BLaER1 (cell line): ENCODE measurements around the gene KRT75.

Source experiments
- H3K27ac ChIP-seq: shearing (Covaris generic); formaldehyde crosslinking; 2 replicates; pipeline ENCODE4 v1.8.1; 2022
- H3K27me3 ChIP-seq: shearing (Covaris generic); formaldehyde crosslinking; 2 replicates; pipeline ENCODE4 v1.8.1; 2022
- H3K36me3 ChIP-seq: shearing (Covaris generic); formaldehyde crosslinking; 2 replicates; pipeline ENCODE4 v1.8.1; 2022
- H3K4me1 ChIP-seq: shearing (Covaris generic); formaldehyde crosslinking; 2 replicates; pipeline ENCODE4 v1.8.1; 2022
- H3K4me2 ChIP-seq: shearing (Covaris generic); formaldehyde crosslinking; 2 replicates; pipeline ENCODE4 v1.8.1; 2022
- H3K4me3 ChIP-seq: shearing (Covaris generic); formaldehyde crosslinking; 2 replicates; pipeline ENCODE4 v1.8.1; 2022
- H3K9ac ChIP-seq: shearing (Covaris generic); formaldehyde crosslinking; 2 replicates; pipeline ENCODE4 v1.8.1; 2022
- H3K9me3 ChIP-seq: shearing (Covaris generic); formaldehyde crosslinking; 2 replicates; pipeline ENCODE4 v1.8.1; 2022
- H4K20me1 ChIP-seq: shearing (Covaris generic); formaldehyde crosslinking; 2 replicates; pipeline ENCODE4 v1.8.1; 2022
- Cebpa-rat ChIP-seq: shearing (Covaris generic); IDR thresholded peaks from 2 replicates; pipeline ENCODE4 v1.8.1; 2022

Gene KRT75

GRCh38 chr12:52395761-52396434, 38.3 kb downstream of the KRT75 start:
- Histone ChIP-seq H3K9ac (no peak overlapping the region), H4K20me1 (no peaks in the 10 kb centered on the region), H3K27ac (no peak overlapping the region), H3K9me3 (no peaks in the 10 kb centered on the region), H3K36me3 (no peaks in the 10 kb centered on the region), H3K4me1 (peaks cover 19% of the 10 kb centered on the region), H3K27me3 (no peaks in the 10 kb centered on the region), H3K4me3 (no peak overlapping the region), H3K4me2 (no peak overlapping the region)
- peak; percentile 41; the same call in 1 of the 2 replicates for TF ChIP-seq Cebpa-rat

DNA sequence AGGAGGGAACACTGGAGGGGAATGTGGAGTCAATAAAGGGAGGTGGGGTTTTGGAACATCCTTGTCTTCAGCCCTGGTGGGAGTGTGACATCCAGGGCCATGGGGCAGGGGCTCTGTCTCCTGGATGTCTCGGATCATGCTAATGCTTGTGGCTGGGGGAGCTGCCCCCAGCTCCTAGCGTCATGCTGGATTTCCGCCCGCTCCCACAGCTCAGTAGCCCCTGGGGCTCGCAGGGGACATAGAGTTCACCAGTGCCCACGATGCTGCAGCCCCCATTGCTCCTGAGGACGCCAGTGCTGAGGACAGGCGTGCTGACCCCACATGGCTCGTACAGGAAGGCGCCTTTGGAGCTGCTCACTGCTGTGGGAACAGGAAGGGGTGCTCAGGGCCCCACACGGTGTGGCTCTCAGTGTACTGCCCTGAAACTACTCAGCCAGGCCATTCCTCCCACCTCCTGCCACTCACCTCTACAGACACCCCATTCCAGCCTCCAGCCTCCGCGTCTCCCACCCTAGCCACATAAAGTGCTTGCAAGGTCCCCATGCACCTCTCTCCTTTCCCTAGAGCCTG, 39.2 kb downstream of the KRT75 start:
- Histone ChIP-seq H3K4me3 (no peak overlapping the region), H3K27ac (no peak overlapping the region), H3K4me1 (peaks cover 21% of the 10 kb centered on the region), H3K27me3 (no peaks in the 10 kb centered on the region), H3K36me3 (no peaks in the 10 kb centered on the region), H4K20me1 (no peaks in the 10 kb centered on the region), H3K4me2 (no peak overlapping the region), H3K9ac (no peak overlapping the region), H3K9me3 (no peaks in the 10 kb centered on the region)
- TF ChIP-seq Cebpa-rat, result no peak

DNA sequence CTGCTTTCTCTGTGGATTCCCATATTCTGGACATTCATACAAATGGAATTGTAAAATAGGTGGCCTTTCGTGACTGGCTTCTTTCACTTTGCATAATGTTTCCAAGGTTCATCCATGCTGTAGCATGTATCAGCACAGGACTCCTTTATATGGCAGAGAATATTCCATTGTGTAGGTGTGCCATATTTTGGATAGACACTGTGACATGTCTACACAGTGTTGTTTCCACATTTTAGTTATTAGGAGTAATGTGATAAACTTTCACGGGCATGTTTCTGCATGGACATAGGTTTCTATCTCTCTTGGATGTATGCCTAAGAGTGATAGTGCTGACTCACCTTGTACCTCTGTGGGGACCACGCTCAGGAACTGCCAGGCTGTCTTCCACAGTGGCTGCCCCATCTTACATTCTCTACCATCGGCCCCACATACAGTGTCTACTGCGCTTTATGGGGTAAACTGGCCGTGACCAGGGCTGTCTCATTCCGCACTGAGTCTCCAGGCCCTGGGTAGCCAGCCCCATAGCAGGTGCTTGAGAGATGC, 41.6 kb downstream of the KRT75 start:
- no peak for TF ChIP-seq Cebpa-rat
- Histone ChIP-seq H3K27me3 (no peaks in the 10 kb centered on the region), H3K9ac (no peak overlapping the region), H3K27ac (no peak overlapping the region), H3K36me3 (no peaks in the 10 kb centered on the region), H4K20me1 (no peaks in the 10 kb centered on the region), H3K4me1 (peaks cover 21% of the 10 kb centered on the region), H3K4me2 (no peak overlapping the region), H3K9me3 (no peaks in the 10 kb centered on the region), H3K4me3 (no peak overlapping the region)

GRCh38 chr12:52391618-52392002, 42.6 kb downstream of the KRT75 start:
- no peaks in the 10 kb centered on the region for H3K27me3 ChIP-seq
- H3K4me2 ChIP-seq, result peak overlapping the region; percentile 33
- no peaks in the 10 kb centered on the region for H4K20me1 ChIP-seq
- no peak for TF ChIP-seq Cebpa-rat
- peaks cover 21% of the 10 kb centered on the region for H3K4me1 ChIP-seq
- H3K27ac ChIP-seq, result 0 out of 2 replicates have a peak overlapping the region, but pooled peaks have one; percentile 26
- H3K4me3 ChIP-seq, result no peak overlapping the region
- no peaks in the 10 kb centered on the region for H3K36me3 ChIP-seq
- H3K9ac ChIP-seq, result no peak overlapping the region
- no peaks in the 10 kb centered on the region for H3K9me3 ChIP-seq

GRCh38 chr12:52390739-52391617, 43.2 kb downstream of the KRT75 start:
- Histone ChIP-seq H3K36me3 (no peaks in the 10 kb centered on the region), H3K9me3 (no peaks in the 10 kb centered on the region), H3K27ac (0 out of 2 replicates have a peak overlapping the region, but pooled peaks have one; percentile 26), H3K27me3 (no peaks in the 10 kb centered on the region), H3K9ac (no peak overlapping the region), H4K20me1 (no peaks in the 10 kb centered on the region), H3K4me3 (no peak overlapping the region), H3K4me1 (peaks cover 21% of the 10 kb centered on the region), H3K4me2 (peak overlapping the region; percentile 33)
- TF ChIP-seq Cebpa-rat, result no peak

- no peak overlapping the region for H3K4me2 ChIP-seq
- peaks cover 21% of the 10 kb centered on the region for H3K4me1 ChIP-seq
- no peak overlapping the region for H3K27ac ChIP-seq
- no peaks in the 10 kb centered on the region for H4K20me1 ChIP-seq
- no peak for TF ChIP-seq Cebpa-rat
- no peak overlapping the region for H3K9ac ChIP-seq
- no peak overlapping the region for H3K4me3 ChIP-seq
- no peaks in the 10 kb centered on the region for H3K9me3 ChIP-seq
- H3K36me3 ChIP-seq, result no peaks in the 10 kb centered on the region
- no peaks in the 10 kb centered on the region for H3K27me3 ChIP-seq
Measured at GRCh38 chr12:52389313-52390207, 44.6 kb downstream of the KRT75 start.

DNA sequence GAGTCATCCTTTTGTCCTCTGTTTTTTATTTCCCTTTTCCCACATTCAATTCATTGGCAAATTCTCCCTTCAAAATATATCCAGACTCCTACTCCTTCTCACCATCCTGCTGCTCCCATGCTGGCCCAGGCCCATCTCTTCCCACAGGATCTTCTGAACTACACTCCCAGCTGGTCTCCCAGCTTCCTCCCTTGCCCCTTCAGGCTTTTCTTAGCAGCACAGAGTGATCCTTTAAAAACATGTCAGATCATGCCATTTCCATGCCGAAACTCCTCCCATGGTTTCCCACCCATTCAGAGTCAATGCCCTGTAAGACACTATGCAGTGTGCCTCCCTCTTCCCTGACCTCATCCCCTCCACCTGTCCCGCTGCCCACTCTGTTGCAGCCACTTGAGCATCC, 46.3 kb downstream of the KRT75 start:
- no peak overlapping the region for H3K27ac ChIP-seq
- no peak for TF ChIP-seq Cebpa-rat
- H3K27me3 ChIP-seq, result no peaks in the 10 kb centered on the region
- no peak overlapping the region for H3K4me2 ChIP-seq
- H3K4me1 ChIP-seq, result peaks cover 17% of the 10 kb centered on the region
- no peak overlapping the region for H3K9ac ChIP-seq
- no peaks in the 10 kb centered on the region for H4K20me1 ChIP-seq
- H3K36me3 ChIP-seq, result no peaks in the 10 kb centered on the region
- no peak overlapping the region for H3K4me3 ChIP-seq
- no peaks in the 10 kb centered on the region for H3K9me3 ChIP-seq

GRCh38 chr12:52385226-52385702, 48.9 kb downstream of the KRT75 start, which contains the start of gene KRT84:
KRT84 (minus strand) TSS chr12:52385652; CDS start chr12:52385585, 67 bp downstream.
- Histone ChIP-seq H4K20me1 (no peaks in the 10 kb centered on the region), H3K9ac (no peak within 1 kb of the TSS), H3K4me1 (no peaks in the 10 kb centered on the region), H3K9me3 (no peaks in the 10 kb centered on the region), H3K27ac (no peak within 1 kb of the TSS), H3K27me3 (no peaks in the 10 kb centered on the region), H3K36me3 (no peaks in the 10 kb centered on the region), H3K4me2 (no peak within 1 kb of the TSS), H3K4me3 (no peak within 1 kb of the TSS)
- no peak for TF ChIP-seq Cebpa-rat

GRCh38 chr12:52383331-52383730, 50.8 kb downstream of the KRT75 start:
- Histone ChIP-seq H3K4me2 (no peak overlapping the region), H3K4me1 (no peaks in the 10 kb centered on the region), H3K36me3 (no peaks in the 10 kb centered on the region), H3K27me3 (no peaks in the 10 kb centered on the region), H3K27ac (no peak overlapping the region), H4K20me1 (no peaks in the 10 kb centered on the region), H3K4me3 (no peak overlapping the region), H3K9me3 (no peaks in the 10 kb centered on the region), H3K9ac (no peak overlapping the region)
- no peak for TF ChIP-seq Cebpa-rat
